Lower leg skin (tissue), 3 donors: Measurements from ENCODE around the gene TLR3.

Experiments used
- POLR2A ChIP-seq, 2 donors: fragments of 450-650 bp; IDR thresholded peaks; one replicate each; pipeline ENCODE4 v1.6.1; 2016 to 2017; ENCODE audit warnings: antibody characterized with exemption in 2 of 2, mild to moderate bottlenecking in 1 of 2, moderate library complexity in 1 of 2
- TF ChIP-seq, protein P1 (sequence below), 3 donors: fragments of 450-650 bp; IDR thresholded peaks; one replicate each; pipeline ENCODE4 v1.5.1; 2016; ENCODE audit warnings: antibody characterized with exemption in 3 of 3, mild to moderate bottlenecking in 3 of 3, moderate library complexity in 2 of 3

DNA sequence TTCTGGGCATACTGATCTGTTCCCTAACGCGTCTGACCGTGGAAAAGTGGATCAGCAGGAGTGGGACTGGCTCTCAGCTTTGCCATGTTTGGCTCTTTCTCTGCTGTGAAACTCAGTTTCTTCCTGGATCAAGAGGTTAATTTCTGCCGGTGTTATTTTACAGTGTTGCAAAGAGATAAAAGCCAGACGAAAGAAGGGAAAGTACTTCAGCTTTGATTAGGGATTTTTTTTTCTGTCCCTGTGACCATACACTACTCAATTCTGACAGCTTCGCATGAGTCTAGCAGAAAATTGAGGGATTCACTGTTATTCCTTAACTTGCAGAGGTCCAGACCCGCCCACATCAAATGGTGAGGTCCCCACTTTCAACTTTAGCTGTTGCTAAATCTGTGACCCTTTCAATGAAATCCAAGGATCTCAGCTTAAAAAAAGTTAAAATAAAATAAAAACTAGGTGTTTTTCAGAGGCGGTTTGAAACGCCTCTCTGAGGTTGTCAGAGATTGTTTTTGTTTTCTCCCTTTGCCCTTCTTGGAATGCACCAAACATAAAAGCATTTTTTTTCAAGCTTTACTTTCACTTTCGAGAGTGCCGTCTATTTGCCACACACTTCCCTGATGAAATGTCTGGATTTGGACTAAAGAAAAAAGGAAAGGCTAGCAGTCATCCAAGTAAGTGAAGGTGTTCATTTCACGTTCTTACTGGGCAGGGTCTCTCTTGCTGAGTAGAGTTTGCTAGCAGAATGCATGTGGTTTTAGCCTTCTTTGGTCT is at the start of gene TLR3:
- TF ChIP-seq, protein P1, sequence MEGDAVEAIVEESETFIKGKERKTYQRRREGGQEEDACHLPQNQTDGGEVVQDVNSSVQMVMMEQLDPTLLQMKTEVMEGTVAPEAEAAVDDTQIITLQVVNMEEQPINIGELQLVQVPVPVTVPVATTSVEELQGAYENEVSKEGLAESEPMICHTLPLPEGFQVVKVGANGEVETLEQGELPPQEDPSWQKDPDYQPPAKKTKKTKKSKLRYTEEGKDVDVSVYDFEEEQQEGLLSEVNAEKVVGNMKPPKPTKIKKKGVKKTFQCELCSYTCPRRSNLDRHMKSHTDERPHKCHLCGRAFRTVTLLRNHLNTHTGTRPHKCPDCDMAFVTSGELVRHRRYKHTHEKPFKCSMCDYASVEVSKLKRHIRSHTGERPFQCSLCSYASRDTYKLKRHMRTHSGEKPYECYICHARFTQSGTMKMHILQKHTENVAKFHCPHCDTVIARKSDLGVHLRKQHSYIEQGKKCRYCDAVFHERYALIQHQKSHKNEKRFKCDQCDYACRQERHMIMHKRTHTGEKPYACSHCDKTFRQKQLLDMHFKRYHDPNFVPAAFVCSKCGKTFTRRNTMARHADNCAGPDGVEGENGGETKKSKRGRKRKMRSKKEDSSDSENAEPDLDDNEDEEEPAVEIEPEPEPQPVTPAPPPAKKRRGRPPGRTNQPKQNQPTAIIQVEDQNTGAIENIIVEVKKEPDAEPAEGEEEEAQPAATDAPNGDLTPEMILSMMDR (IDR thresholded peaks at IDR 0.05) = no peak
- TF ChIP-seq POLR2A (IDR thresholded peaks at IDR 0.05) = no peak
